Measurements from ENCODE around the gene SPATA13.

Gene SPATA13

DNA sequence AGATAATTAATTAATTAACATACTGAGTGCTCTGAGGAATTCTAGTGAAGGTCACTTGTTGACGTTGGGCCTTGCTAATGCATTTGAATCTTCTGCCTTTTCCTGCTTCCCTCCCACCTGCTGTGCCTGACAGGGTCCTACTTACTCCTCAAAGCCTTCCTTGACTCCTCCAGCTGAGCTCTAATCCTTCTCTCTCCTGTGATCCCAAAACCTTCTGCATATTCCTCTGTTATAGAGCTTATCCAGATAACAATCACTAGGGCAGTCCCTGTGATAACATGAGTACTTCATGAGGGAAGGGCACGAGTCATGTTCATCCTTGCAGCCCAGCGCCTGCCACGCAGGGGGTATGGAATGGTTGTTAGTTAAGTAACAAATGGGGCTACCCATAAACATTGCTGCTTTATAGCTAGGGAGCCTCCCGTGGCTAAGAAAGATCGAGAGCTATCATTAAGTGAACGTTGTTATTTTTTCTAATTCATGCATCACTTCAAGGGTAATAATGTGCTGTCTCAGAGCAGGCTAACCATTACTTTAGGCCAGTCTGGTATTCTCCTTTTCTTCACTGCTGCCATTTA is 19.1 kb upstream of the SPATA13 start:
- DNase-seq (ENCODE audit: low read depth), result no peak

GRCh38 chr13:24142453-24142852 is 18.1 kb upstream of the SPATA13 start:
- no peak for DNase-seq (ENCODE audit: low read depth)

DNA sequence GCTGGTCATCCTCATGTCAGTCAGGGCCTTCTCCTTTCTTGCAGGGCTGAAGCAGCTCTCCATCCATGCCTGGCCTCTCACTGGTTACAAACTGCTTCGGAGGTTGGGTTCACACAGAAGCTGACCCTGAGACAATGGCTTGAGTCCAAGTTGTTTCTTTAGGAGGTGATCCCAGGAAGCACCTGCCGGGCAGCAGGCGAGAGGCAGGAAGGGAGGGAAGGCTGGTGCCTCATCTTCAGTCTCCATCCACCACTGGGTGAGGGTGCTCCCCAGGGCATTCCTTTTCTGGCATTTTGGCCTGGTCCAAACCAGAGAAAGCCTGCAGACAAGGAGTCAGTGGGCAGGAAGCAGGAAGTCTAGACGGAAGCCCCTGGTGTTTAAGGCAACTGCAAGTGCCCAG is 17.6 kb upstream of the SPATA13 start:
- no peak for DNase-seq (ENCODE audit: low read depth)

- no peak for DNase-seq (ENCODE audit: low read depth)
Observed at GRCh38 chr13:24145240-24145639, 15.3 kb upstream of the SPATA13 start.

- DNase-seq (ENCODE audit: low read depth), result no peak
Observed at GRCh38 chr13:24145674-24146073, 14.8 kb upstream of the SPATA13 start.

DNA sequence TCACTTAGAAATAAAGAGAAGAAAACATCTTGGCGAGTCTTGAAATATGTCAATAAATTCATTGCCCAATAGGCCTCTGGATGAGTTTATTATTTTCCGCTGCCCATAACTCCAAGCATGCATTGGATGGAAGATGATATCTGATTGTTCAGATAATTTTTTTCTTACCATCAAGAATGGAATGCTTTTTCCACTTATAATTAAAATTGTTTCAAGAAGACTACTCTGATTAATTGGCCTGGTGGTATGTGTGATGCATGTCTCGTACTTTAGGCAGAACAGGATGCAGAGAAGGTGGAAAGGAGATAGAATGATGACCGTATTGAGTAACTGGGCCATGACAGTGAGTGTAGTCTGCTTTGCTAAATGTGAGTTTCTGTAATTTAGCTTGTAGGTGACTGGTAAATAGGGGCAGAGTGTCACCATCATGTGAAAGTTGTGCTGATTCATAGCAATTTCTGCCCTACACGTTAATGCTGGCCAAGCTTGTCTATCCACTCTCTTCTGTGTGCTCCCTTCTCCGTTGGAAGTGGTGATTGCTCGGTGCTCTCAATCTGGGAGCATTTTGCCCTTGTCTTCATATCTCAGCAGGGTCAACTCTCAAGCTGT is 13.5 kb upstream of the SPATA13 start:
- DNase-seq (ENCODE audit: low read depth), result no peak

GRCh38 chr13:24147570-24147963 is 13.0 kb upstream of the SPATA13 start:
- no peak for DNase-seq (ENCODE audit: low read depth)

- DNase-seq (ENCODE audit: low read depth), result no peak
Observed at GRCh38 chr13:24148414-24149235, 11.9 kb upstream of the SPATA13 start.

- no peak for DNase-seq (ENCODE audit: low read depth)
Observed at GRCh38 chr13:24149246-24150032, 11.1 kb upstream of the SPATA13 start.

DNA sequence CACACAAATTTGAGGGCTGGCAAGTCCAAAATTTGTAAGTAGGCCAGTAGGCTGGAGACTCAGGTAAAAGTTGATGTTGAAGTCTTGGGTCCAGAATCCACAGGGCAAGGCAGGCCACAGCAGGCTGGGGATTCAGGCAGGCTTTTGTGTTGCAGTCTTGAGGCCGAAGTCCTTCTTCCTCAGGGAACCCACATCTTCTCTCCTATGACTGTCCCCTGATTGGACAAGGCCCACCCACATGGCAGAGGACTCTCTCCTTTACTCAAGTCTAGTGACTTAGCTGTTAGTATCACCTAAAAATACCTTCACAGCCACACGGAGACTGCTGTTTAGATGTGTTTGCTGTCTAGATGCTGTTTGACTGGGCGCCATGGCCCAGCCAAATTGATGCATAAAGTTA is 9.9 kb upstream of the SPATA13 start:
- DNase-seq (ENCODE audit: low read depth), result no peak

- no peak for DNase-seq (ENCODE audit: low read depth)
Observed at GRCh38 chr13:24151864-24152263, 8.7 kb upstream of the SPATA13 start.

DNA sequence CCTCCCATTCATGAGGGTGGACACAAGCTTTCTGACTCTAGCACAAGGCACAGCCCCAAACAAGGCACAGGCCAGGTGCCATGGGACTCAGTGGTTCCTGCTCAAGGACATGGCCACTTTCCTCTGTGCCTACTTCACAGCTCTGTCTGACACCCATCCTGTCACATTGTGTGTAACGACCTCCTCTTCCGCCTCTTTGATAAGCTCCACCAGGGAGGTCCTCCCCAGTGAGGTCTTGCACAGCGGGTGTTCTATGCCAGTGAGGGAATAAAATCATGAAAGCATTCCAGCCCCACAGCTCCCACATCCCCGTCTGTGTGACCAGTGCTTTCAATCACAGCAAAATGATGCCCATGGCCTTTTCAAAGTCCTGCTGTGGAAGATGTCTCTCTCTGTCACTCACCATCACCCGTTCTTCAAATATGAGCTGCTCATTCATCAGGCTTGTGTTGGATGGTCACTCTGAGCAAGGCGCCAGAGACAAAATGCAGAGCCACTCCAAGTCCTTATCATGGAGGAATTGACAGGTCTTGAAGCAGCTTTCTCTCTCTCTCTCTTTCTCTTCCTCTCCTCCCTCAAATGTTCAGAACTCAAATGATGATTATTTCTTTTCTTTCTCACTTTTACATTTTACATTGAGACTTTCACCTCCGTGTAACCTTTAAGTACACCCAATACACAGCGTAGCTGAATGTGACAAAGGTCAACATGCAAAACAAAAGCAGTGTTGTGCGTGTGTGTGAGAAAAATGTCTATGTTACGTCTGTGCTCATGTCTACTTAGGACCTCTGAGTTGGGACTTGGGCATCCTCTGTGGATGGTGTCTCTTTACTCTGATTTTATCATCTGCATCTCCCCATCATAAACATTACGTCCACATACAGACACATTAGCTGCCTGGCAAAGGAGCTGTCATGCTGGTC is 8.0 kb upstream of the SPATA13 start:
- DNase-seq (ENCODE audit: low read depth), result no peak

- no peak for DNase-seq (ENCODE audit: low read depth)
Observed at GRCh38 chr13:24153347-24153746, 7.2 kb upstream of the SPATA13 start.

GRCh38 chr13:24153979-24154701 is 6.4 kb upstream of the SPATA13 start:
- DNase-seq (ENCODE audit: low read depth), result no peak

DNA sequence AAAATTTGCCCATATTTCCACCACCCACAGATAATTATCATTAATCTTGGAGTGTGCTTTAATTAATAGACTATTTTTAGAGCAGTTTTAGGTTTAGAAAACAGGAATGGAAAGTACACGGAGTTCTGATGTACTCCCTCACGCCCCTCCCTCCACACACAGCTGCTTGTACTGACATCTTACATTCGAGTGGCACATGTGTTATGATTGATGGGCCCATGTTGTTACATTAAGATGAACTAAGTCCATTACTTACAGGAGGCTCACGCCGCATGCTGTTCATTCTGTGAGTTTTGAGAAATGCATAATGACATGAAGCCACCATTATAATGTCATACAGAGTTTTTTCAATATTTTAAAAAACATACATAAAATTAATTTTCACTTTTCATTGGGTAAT is 1.2 kb upstream of the SPATA13 start:
- DNase-seq (ENCODE audit: low read depth), result no peak

- DNase-seq (ENCODE audit: low read depth), result peak; percentile 28
Observed at GRCh38 chr13:24161010-24161775, 673 bp downstream of the SPATA13 start.

DNA sequence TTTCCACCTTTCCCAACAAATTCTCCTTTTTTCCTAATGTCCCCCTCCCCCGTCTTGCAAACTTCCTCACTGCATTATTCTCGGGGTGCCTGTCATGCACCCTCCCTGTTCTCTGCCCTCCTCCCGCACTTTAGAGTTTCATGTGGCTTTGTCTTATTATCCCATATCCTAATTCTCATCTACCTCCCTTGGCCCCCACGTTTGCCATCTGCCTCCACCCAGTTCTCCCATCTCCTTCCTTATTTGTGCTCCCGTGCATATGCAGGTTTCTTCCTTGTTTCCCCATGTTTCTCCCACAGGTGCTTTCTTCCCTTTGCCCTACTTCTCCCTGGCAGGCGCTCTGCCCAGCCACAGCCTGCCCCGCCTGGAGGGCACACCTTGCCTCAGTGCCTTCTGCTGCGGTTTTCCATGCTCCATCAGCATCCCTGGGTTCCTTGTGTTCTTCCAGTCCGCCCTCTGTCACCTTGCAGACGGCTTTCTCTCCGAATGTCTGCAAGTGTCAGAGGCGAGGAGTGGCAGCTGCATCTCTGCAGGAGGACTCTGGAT is 1.5 kb downstream of the SPATA13 start:
- no peak for DNase-seq (ENCODE audit: low read depth)

DNA sequence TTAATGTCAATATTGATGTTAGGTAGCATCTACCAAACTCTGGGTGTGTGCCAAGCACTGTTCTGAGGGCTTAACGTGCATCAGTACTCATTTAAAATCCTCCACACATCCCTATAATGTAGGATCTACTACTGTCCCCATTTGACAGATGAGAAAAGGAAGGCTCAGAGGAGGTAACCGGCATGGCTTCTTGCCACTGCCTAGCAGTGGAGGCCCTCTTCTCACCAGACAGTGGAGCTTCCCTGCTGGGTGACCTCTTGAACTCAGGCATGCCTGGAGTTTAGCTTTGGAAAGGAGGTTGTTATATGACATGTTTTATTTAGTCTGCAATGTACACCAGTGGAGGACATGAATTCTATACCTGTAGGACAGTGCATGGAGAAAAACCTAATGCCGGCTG is 2.1 kb downstream of the SPATA13 start:
- no peak for DNase-seq (ENCODE audit: low read depth)

DNA sequence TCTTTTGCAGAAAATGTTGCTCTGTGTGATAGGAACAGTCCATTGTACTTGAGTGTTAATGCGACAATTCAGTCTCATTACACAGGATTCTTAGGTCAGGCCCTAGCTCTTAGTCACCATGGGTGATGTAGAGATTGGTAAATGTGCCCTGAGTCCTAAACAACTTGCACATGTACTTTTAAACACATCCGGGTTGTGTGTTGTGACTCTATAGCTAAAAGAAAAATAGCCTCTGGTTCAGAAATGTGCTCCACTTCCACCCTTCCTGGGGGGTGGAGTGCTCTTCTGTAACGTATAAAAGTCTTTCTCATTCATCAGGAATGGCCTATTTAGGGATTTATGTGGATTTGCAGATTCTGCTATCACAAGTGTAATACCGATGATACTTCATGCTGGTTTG is 5.2 kb downstream of the SPATA13 start:
- DNase-seq (ENCODE audit: low read depth), result no peak

DNA sequence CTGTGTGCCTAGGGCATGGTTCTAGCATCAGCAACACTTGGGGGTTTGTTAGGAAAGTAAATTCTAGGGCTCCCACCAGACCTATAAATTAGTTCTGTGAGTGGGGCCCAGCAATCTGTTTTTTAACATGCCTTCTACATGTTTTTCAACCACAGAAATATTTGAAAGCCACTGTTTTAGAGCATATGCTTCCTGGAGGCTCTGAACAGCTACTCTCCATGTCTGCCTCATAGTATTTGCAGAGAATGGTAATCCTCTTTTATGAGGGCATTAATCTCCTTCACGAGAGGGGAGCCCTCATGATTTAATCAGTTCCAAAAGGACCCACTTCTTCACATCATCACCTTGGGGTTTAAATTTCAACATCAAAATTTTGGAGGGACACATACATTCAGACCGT is 6.0 kb downstream of the SPATA13 start:
- DNase-seq (ENCODE audit: low read depth), result no peak

All from stimulated activated CD4-positive, alpha-beta T cell treated with anti-CD3 and anti-CD28 coated beads, Interleukin-2, amount 100 ng/mL, for 4 hours (primary cell).